ENCODE measurements around the gene NAMPT. TPM values are rescaled to one million over a fixed set of nuclear protein-coding genes. Genes with fewer than 3 reads are reported as not detected.
A peak's percentile ranks its signal among the peaks of the same experiment; 100 is the strongest.

The NAMPT gene
- polyA plus RNA-seq, 2 of the 4 experiments (the other 2 are of a cell fraction): 213 to 274 TPM

GRCh38 chr7:106203473-106203872, 81.3 kb downstream of the NAMPT start (continued):
- TF ChIP-seq PBX3 (IDR thresholded peaks at IDR 0.05): no peak
- no peak for TF ChIP-seq MYC (IDR thresholded peaks at IDR 0.05; ENCODE audit: borderline replicate concordance, low read length)

GRCh38 chr7:106201164-106201563, 83.6 kb downstream of the NAMPT start:
- TF ChIP-seq RARB (CRISPR knock-in tag; IDR thresholded peaks at IDR 0.05): no peak
- TF ChIP-seq RFX5 (IDR thresholded peaks at IDR 0.05): no peak
- no peak for TF ChIP-seq TFCP2L1 (CRISPR knock-in tag; IDR thresholded peaks at IDR 0.05)
- TF ChIP-seq MAX (IDR thresholded peaks at IDR 0.05): no peak
- TF ChIP-seq CBX8 (IDR thresholded peaks at IDR 0.05): no peak
- TF ChIP-seq FOXS1 (CRISPR knock-in tag; IDR thresholded peaks at IDR 0.05): no peak
- no peak for TF ChIP-seq NFE2L2 (conservative IDR thresholded peaks at IDR 0.05; ENCODE audit: low read length)
- TF ChIP-seq USF2 (IDR thresholded peaks at IDR 0.05): no peak
- TF ChIP-seq HDAC2 (IDR thresholded peaks at IDR 0.05): no peak
- TF ChIP-seq PBX3 (IDR thresholded peaks at IDR 0.05): no peak
- no peak for TF ChIP-seq ZNF302 (CRISPR knock-in tag; IDR thresholded peaks at IDR 0.05)
- no peak for TF ChIP-seq HOXB13 (CRISPR knock-in tag; IDR thresholded peaks at IDR 0.05; ENCODE audit: low read depth)
- no peak for TF ChIP-seq HEYL (CRISPR knock-in tag; IDR thresholded peaks at IDR 0.05)
- TF ChIP-seq ESRRA (IDR thresholded peaks at IDR 0.05; ENCODE audit: borderline replicate concordance, low read length): no peak
- TF ChIP-seq ZFP36 (IDR thresholded peaks at IDR 0.05; ENCODE audit: borderline replicate concordance, partially characterized antibody): no peak
- no peak for TF ChIP-seq FOSB (CRISPR knock-in tag; IDR thresholded peaks at IDR 0.05)
- no peak for TF ChIP-seq SREBF2 (IDR thresholded peaks at IDR 0.05)
- TF ChIP-seq RNF2 (IDR thresholded peaks at IDR 0.05; ENCODE audit: borderline replicate concordance, low read depth): no peak
- TF ChIP-seq JUN (IDR thresholded peaks at IDR 0.05): no peak
- no peak for TF ChIP-seq FOSL2 (IDR thresholded peaks at IDR 0.05)
- no peak for TF ChIP-seq FOSL2 (CRISPR knock-in tag; IDR thresholded peaks at IDR 0.05)
- no peak for FAIRE-seq
- ChIA-PET POLR2A (no interaction called here), CTCF (interaction anchor here (1.6 kb wide), 1 partner anchor 25 kb away, joined by 6 read pairs; no protein-coding TSS in a partner anchor)
- ATAC-seq: peak in 1 of 2 experiments; percentile 52; a peak in 2 of 6 replicates
- H3K4me2 ChIP-seq: no peak overlapping the region
- H3K9me3 ChIP-seq: no peaks in the 10 kb centered on the region
- WGBS (ENCODE audit: missing lambda C conversion rate): 49% methylated on average over 3 of the region's 3 CpGs
- no peak overlapping the region for H3K4me3 ChIP-seq
- H3K4me1 ChIP-seq: peaks cover 7% of the 10 kb centered on the region; the same call in 2 of the 3 replicates
- no peak for DNase-seq (ENCODE audit: low read depth in 1 of 2, low spot score in 1 of 2)
- H3K27ac ChIP-seq: no peak overlapping the region

GRCh38 chr7:106199813-106200364, 84.9 kb downstream of the NAMPT start:
- ChIA-PET POLR2A (interaction anchor here (1.0 kb wide), 1 partner anchor 85 kb away, joined by 5 read pairs; the partner anchor contains the start of gene NAMPT), CTCF (interaction anchor here (1.3 to 1.6 kb wide), 2 partner anchors 23 to 263 kb away, joined by 4 to 6 read pairs; no protein-coding TSS in a partner anchor)
- DNase-seq (ENCODE audit: low read depth in 1 of 2, low spot score in 1 of 2) (no peak), FAIRE-seq (no peak), ATAC-seq (no peak)
- Histone ChIP-seq H3K4me3 (no peak overlapping the region), H3K4me1 (peaks cover 7% of the 10 kb centered on the region; the same call in 2 of the 3 replicates), H3K4me2 (no peak overlapping the region), H3K27ac (no peak overlapping the region; a peak in 1 of 6 replicates), H3K9me3 (no peaks in the 10 kb centered on the region)
- 79% methylated on average over 6 of the region's 6 CpGs for WGBS (ENCODE audit: missing lambda C conversion rate)
- TF ChIP-seq BCL3 (IDR thresholded peaks at IDR 0.05) (no peak), RCOR1 (IDR thresholded peaks at IDR 0.05; ENCODE audit: low read depth, low read length) (no peak), EHMT2 (IDR thresholded peaks at IDR 0.05; ENCODE audit: low read depth) (no peak), POLR2A (IDR thresholded peaks at IDR 0.05; ENCODE audit: low read length) (no peak), GATA3 (IDR thresholded peaks at IDR 0.05; ENCODE audit: borderline replicate concordance) (no peak), HOXB13 (CRISPR knock-in tag; IDR thresholded peaks at IDR 0.05; ENCODE audit: low read depth) (no peak), KDM1A (IDR thresholded peaks at IDR 0.05; ENCODE audit: low read depth) (no peak), KDM5A (IDR thresholded peaks at IDR 0.05) (no peak), FOSB (CRISPR knock-in tag; IDR thresholded peaks at IDR 0.05) (no peak), SMC3 (IDR thresholded peaks at IDR 0.05) (no peak), FOXS1 (CRISPR knock-in tag; IDR thresholded peaks at IDR 0.05) (no peak), ZNF302 (CRISPR knock-in tag; IDR thresholded peaks at IDR 0.05) (no peak)

All from A549 (cell line).